Endothelial cell of umbilical vein (primary cell): ENCODE data around the gene C20orf202. TPM values are rescaled to one million over a fixed set of nuclear protein-coding genes. Genes with fewer than 3 reads are reported as not detected.

ENCODE experiments used
- BruUV-seq: library from RNA; stranded (reverse); fragments of 400-500 nt; replicated peaks from 2 replicates; lab custom pipeline; 2021; lab: Mats Ljungman, UMichigan
- CTCF ChIA-PET: fragments of 300-600, 350-600 bp; sonication (Branson Sonifier 250); formaldehyde crosslinking; loops from one replicate; lab custom pipeline; 2021; ENCODE audit warnings: antibody characterized with exemption, inconsistent platforms; lab: Charles Lee
- POLR2A ChIA-PET: fragments of 300-600, 350-600 bp; sonication (Branson Sonifier 250); formaldehyde crosslinking; loops from one replicate; lab custom pipeline; 2021; ENCODE audit warnings: antibody characterized with exemption, inconsistent platforms; lab: Charles Lee
- DNase-seq: peaks from one replicate; pipeline ENCODE4 v3.0.0-alpha.2; 2011; ENCODE audit warnings: low read depth, low spot score
- FAIRE-seq: peaks from 2 replicates; lab custom pipeline; 2011; peaks lifted over from hg19 to GRCh38; lab: Jason Lieb, UNC
- H2AFZ ChIP-seq: 2 replicates; pipeline ENCODE4 v1.6.0; 2012; ENCODE audit warnings: low read depth, low read length, control low read depth, inconsistent platforms
- H3K27ac ChIP-seq: 2 replicates; pipeline ENCODE4 v1.5.1; 2011; ENCODE audit warnings: low read depth, mild to moderate bottlenecking, control low read depth, low read length, moderate library complexity; ENCODE audit not compliant: insufficient read depth
- H3K27me3 ChIP-seq, 2 experiments: 2 replicates each; pipeline versions ENCODE4 v1.6.0 to v1.6.1; 2011; ENCODE audit warnings: low read length in 2 of 2, mixed read lengths in 1 of 2; ENCODE audit not compliant: control insufficient read depth in 2 of 2, insufficient read depth in 2 of 2
- H3K36me3 ChIP-seq, 2 experiments: 2 replicates in 1 of 2; 3 replicates in 1 of 2; pipeline ENCODE4 v1.5.1; 2011; ENCODE audit warnings: low read length in 2 of 2, mild to moderate bottlenecking in 1 of 2, moderate library complexity in 1 of 2; ENCODE audit not compliant: control insufficient read depth in 2 of 2, insufficient read depth in 2 of 2; ENCODE audit errors: extremely low read depth in 1 of 2
- H3K4me1 ChIP-seq: 3 replicates; pipeline ENCODE4 v1.5.1; 2011; ENCODE audit warnings: mild to moderate bottlenecking, low read length; ENCODE audit not compliant: control insufficient read depth, insufficient read depth; ENCODE audit errors: extremely low read depth
- H3K4me2 ChIP-seq: 2 replicates; pipeline ENCODE4 v1.6.1; 2011; ENCODE audit warnings: low read length, control low read depth, mixed read lengths; ENCODE audit not compliant: insufficient read depth
- H3K4me3 ChIP-seq, 3 experiments: fragments of 200-600 bp in 1 of 3; sonication (generic), shearing (Covaris generic) in 1 of 3; replicated peaks in 1 of 3; 2 replicates each; pipeline ENCODE4 v1.5.1; 2011 to 2016; ENCODE audit warnings: control low read depth in 3 of 3, low read length in 3 of 3, mild to moderate bottlenecking in 2 of 3, inconsistent platforms in 1 of 3, low read depth in 1 of 3, moderate library complexity in 1 of 3; ENCODE audit not compliant: insufficient read depth in 1 of 3
- H3K79me2 ChIP-seq: 2 replicates; pipeline ENCODE4 v1.6.0; 2012; ENCODE audit warnings: low read length, inconsistent platforms; ENCODE audit not compliant: control insufficient read depth, insufficient read depth
- H3K9ac ChIP-seq: replicated peaks from 2 replicates; pipeline ENCODE3; 2011; ENCODE audit warnings: low read length, control low read depth; ENCODE audit not compliant: insufficient read depth; ENCODE audit errors: extremely low read depth
- H3K9me1 ChIP-seq: replicated peaks from 3 replicates; pipeline ENCODE4 v1.6.0; 2011; ENCODE audit warnings: mild to moderate bottlenecking, low read length; ENCODE audit not compliant: control insufficient read depth, insufficient read depth; ENCODE audit errors: extremely low read depth
- H3K9me3 ChIP-seq: replicated peaks from 2 replicates; pipeline ENCODE4 v1.5.1; 2012; ENCODE audit warnings: low read length, inconsistent platforms; ENCODE audit not compliant: control insufficient read depth, insufficient read depth
- H4K20me1 ChIP-seq: replicated peaks from 2 replicates; pipeline ENCODE3; 2011; ENCODE audit warnings: mild to moderate bottlenecking, low read length; ENCODE audit not compliant: control insufficient read depth, insufficient read depth; ENCODE audit errors: extremely low read depth
- EZH2 ChIP-seq: IDR thresholded peaks from 2 replicates; pipeline ENCODE4 v1.6.1; 2012; ENCODE audit warnings: borderline replicate concordance, low read depth, mild to moderate bottlenecking, moderate library complexity, low read length, inconsistent platforms; ENCODE audit not compliant: severe bottlenecking
- GATA2 ChIP-seq: IDR thresholded peaks from 2 replicates; pipeline ENCODE4 v1.7.0; 2011; ENCODE audit warnings: low read depth, mild to moderate bottlenecking, moderate library complexity, mixed read lengths, low read length; ENCODE audit not compliant: insufficient read length, insufficient read depth
- JUN ChIP-seq: IDR thresholded peaks from 2 replicates; pipeline ENCODE4 v1.6.1; 2011; ENCODE audit warnings: borderline replicate concordance, low read depth; ENCODE audit not compliant: insufficient read length, insufficient read depth
- dilution Hi-C: fragments of 300-500 bp; cut with MboI; formaldehyde crosslinking; loops from one replicate; pipeline ENCODE4 v1.15.0; 2019; ENCODE audit warnings: low sequenced_read_pairs; ENCODE audit not compliant: extremely low pct_ligation_motif_present
- intact Hi-C: fragments of 100-400 bp; cut with micrococcal nuclease; formaldehyde crosslinking; loops from one replicate; pipeline ENCODE4 v1.10.0; 2022
- polyA plus RNA-seq, 4 experiments: library from polyadenylated mRNA; depleted of rRNA in 3 of 4; stranded (reverse) in 3 of 4; unstranded in 1 of 4; fragments of >200 nt; gene quantifications; 2 replicates each; pipeline versions ENCODE4 v1.2.1 to v1.2.3, GENCODE V29; 2011 to 2012; ENCODE audit warnings: missing spikeins in 1 of 4
- total RNA-seq: library from RNA; stranded (reverse); gene quantifications from 2 replicates; pipeline ENCODE4 v1.2.3, GENCODE V29; 2021
- TF ChIP-seq, protein P1 (sequence below): IDR thresholded peaks from 2 replicates; pipeline ENCODE4 v1.6.1; 2011; ENCODE audit not compliant: insufficient read depth, insufficient read length

Gene C20orf202
- total and polyA plus RNA-seq, 2 donors (not counting 3 experiments of a cell fraction or from before 2014, with no cell fraction given) = not detected

DNA sequence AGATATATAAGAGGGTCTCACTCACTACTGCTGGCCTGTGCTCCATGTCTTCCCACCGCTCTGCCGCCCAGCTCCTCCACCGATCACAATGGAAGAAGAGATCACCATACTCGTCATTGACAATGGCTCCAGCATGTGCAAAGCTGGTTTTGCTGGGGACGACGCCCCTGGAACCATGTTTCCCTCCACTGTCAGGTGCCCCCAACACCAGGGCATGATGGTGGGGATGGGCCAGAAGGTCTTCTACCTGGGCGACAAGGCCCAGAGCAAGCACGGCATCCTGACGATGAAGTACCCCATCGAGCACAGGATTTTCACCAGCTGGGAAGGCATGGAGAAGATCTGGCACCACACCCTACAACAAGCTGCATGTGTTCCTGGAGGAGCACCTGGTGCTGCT lies 42.8 kb upstream of the C20orf202 start:
- H3K4me3 ChIP-seq = no peak overlapping the region
- H4K20me1 ChIP-seq = no peaks in the 10 kb centered on the region
- no peaks in the 10 kb centered on the region for H3K79me2 ChIP-seq
- H3K9ac ChIP-seq = no peak overlapping the region
- POLR2A ChIA-PET = no interaction called here
- H3K27ac ChIP-seq = no peak overlapping the region
- no peaks in the 10 kb centered on the region for H3K27me3 ChIP-seq
- H3K36me3 ChIP-seq = peaks cover 8 to 19% of the 10 kb centered on the region in 2 experiments
- H3K4me1 ChIP-seq = no peaks in the 10 kb centered on the region
- dilution Hi-C loops (no loop called here), intact Hi-C loops (no loop called here)
- no peak overlapping the region for H3K4me2 ChIP-seq
- BruUV-seq = no TSS peak
- no peaks in the 10 kb centered on the region for H3K9me3 ChIP-seq
- no peak for FAIRE-seq
- no peaks in the 10 kb centered on the region for H3K9me1 ChIP-seq
- CTCF ChIA-PET = no interaction called here
- TF ChIP-seq EZH2 (no peak), JUN (no peak)
- TF ChIP-seq, protein P1, sequence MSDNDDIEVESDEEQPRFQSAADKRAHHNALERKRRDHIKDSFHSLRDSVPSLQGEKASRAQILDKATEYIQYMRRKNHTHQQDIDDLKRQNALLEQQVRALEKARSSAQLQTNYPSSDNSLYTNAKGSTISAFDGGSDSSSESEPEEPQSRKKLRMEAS = no peak
- no peak for DNase-seq
- no peak overlapping the region for H2AFZ ChIP-seq

- Histone ChIP-seq H3K9me1 (no peaks in the 10 kb centered on the region), H3K36me3 (peaks cover 8 to 20% of the 10 kb centered on the region in 2 experiments), H3K9ac (no peak overlapping the region), H3K27ac (no peak overlapping the region), H3K4me2 (no peak overlapping the region), H2AFZ (no peak overlapping the region), H3K4me3 (no peak overlapping the region), H3K9me3 (no peaks in the 10 kb centered on the region), H3K4me1 (peaks cover 2% of the 10 kb centered on the region), H3K27me3 (no peaks in the 10 kb centered on the region), H3K79me2 (no peaks in the 10 kb centered on the region), H4K20me1 (no peaks in the 10 kb centered on the region)
- FAIRE-seq (no peak), DNase-seq (no peak)
- ChIA-PET CTCF (no interaction called here), POLR2A (no interaction called here)
- dilution Hi-C loops (no loop called here), intact Hi-C loops (no loop called here)
- BruUV-seq = no TSS peak
- TF ChIP-seq GATA2 = no peak
These were observed 42.3 kb upstream of the C20orf202 start for GRCh38 chr20:1160991-1161390.
